HEK293T (cell line): ENCODE measurements around the gene CFAP299.

Experiments
- FOXK2 ChIP-seq: fragments of 450-650 bp; IDR thresholded peaks from 2 replicates; pipeline ENCODE4 v1.6.1; 2016; ENCODE audit warnings: mild to moderate bottlenecking
- SUZ12 ChIP-seq: fragments of 450-650 bp; IDR thresholded peaks from 2 replicates; pipeline ENCODE4 v1.6.1; 2016; ENCODE audit warnings: mild to moderate bottlenecking

GRCh38 chr4:80393970-80394250 is 58.4 kb downstream of the CFAP299 start:
- no peak for TF ChIP-seq SUZ12
- no peak for TF ChIP-seq FOXK2
